ENCODE measurements around the gene RNF31.

GRCh38 chr14:24114532-24115421, 32.5 kb upstream of the RNF31 start, which contains the start of the genes DCAF11 and NRL:
- TF ChIP-seq, protein P1, sequence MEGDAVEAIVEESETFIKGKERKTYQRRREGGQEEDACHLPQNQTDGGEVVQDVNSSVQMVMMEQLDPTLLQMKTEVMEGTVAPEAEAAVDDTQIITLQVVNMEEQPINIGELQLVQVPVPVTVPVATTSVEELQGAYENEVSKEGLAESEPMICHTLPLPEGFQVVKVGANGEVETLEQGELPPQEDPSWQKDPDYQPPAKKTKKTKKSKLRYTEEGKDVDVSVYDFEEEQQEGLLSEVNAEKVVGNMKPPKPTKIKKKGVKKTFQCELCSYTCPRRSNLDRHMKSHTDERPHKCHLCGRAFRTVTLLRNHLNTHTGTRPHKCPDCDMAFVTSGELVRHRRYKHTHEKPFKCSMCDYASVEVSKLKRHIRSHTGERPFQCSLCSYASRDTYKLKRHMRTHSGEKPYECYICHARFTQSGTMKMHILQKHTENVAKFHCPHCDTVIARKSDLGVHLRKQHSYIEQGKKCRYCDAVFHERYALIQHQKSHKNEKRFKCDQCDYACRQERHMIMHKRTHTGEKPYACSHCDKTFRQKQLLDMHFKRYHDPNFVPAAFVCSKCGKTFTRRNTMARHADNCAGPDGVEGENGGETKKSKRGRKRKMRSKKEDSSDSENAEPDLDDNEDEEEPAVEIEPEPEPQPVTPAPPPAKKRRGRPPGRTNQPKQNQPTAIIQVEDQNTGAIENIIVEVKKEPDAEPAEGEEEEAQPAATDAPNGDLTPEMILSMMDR (IDR thresholded peaks at IDR 0.05) = no peak
- TF ChIP-seq RAD21 (IDR thresholded peaks at IDR 0.05; ENCODE audit: low read length) (no peak), EZH2phosphoT487 (IDR thresholded peaks at IDR 0.05; ENCODE audit: borderline replicate concordance, low read depth) (no peak), FOXM1 (IDR thresholded peaks at IDR 0.05; ENCODE audit: low read depth) (no peak), USF2 (IDR thresholded peaks at IDR 0.05; ENCODE audit: borderline replicate concordance, low read depth, low read length) (peak; percentile 66), REST (IDR thresholded peaks at IDR 0.05; ENCODE audit: low read depth, low read length) (no peak), POLR2AphosphoS5 (IDR thresholded peaks at IDR 0.05; ENCODE audit: low read depth, low read length) (no peak; the same call in none of the 2 replicates), NRF1 (IDR thresholded peaks at IDR 0.05; ENCODE audit: low read depth, low read length) (peak; percentile 72), IRF3 (IDR thresholded peaks at IDR 0.05; ENCODE audit: low read depth, low read length) (peak; percentile 94), EP300 (IDR thresholded peaks at IDR 0.05; ENCODE audit: borderline replicate concordance in 1 of 2, low read depth in 1 of 2, low read length in 1 of 2) (peak in 1 of 2 experiments; percentile 25; a peak in 1 of 4 replicates), GABPA (IDR thresholded peaks at IDR 0.05; ENCODE audit: low read depth) (peak; percentile 31; the same call in 1 of the 2 replicates)

Measured in SK-N-SH (cell line).